Stimulated activated CD4-positive, alpha-beta T cell treated with anti-CD3 and anti-CD28 coated beads, TNF-alpha, amount 100 ng/mL, for 24 hours (primary cell): ENCODE measurements around the gene NCKAP5.

Experiments
- DNase-seq, 3 experiments: peaks; one replicate each; pipeline ENCODE4 v3.0.0-alpha.2; 2020; ENCODE audit warnings: low read depth in 3 of 3

The NCKAP5 gene

GRCh38 chr2:132668987-132669907, 899.0 kb downstream of the NCKAP5 start:
- DNase-seq: no peak

- no peak for DNase-seq
Measured at GRCh38 chr2:132668189-132668823, 900.0 kb downstream of the NCKAP5 start.

GRCh38 chr2:132667706-132668105, 900.6 kb downstream of the NCKAP5 start:
- no peak for DNase-seq

GRCh38 chr2:132665401-132666140, 902.7 kb downstream of the NCKAP5 start:
- DNase-seq: no peak

GRCh38 chr2:132664096-132664495, 904.2 kb downstream of the NCKAP5 start:
- no peak for DNase-seq

- no peak for DNase-seq
Measured at GRCh38 chr2:132662732-132663131, 905.5 kb downstream of the NCKAP5 start.

GRCh38 chr2:132659331-132659730, 908.9 kb downstream of the NCKAP5 start:
- no peak for DNase-seq

- no peak for DNase-seq
Measured at GRCh38 chr2:132656266-132656975, 911.8 kb downstream of the NCKAP5 start.

GRCh38 chr2:132654968-132655367, 913.3 kb downstream of the NCKAP5 start:
- no peak for DNase-seq

GRCh38 chr2:132654335-132654734, 913.9 kb downstream of the NCKAP5 start:
- no peak for DNase-seq

- DNase-seq: no peak
Measured at GRCh38 chr2:132652474-132652873, 915.8 kb downstream of the NCKAP5 start.

GRCh38 chr2:132651115-132652045, 916.9 kb downstream of the NCKAP5 start:
- no peak for DNase-seq

GRCh38 chr2:132646540-132647108, 921.6 kb downstream of the NCKAP5 start:
- no peak for DNase-seq

GRCh38 chr2:132645722-132646539, 922.3 kb downstream of the NCKAP5 start:
- DNase-seq: no peak

GRCh38 chr2:132645176-132645575, 923.1 kb downstream of the NCKAP5 start:
- DNase-seq: no peak

- DNase-seq: no peak
Measured at GRCh38 chr2:132642415-132642814, 925.8 kb downstream of the NCKAP5 start.

- no peak for DNase-seq
Measured at GRCh38 chr2:132641819-132642218, 926.4 kb downstream of the NCKAP5 start.

- DNase-seq: no peak
Measured at GRCh38 chr2:132640116-132640515, 928.1 kb downstream of the NCKAP5 start.

GRCh38 chr2:132638313-132639040, 929.8 kb downstream of the NCKAP5 start:
- DNase-seq: no peak
